Measurements from ENCODE around the gene WDR7.

Gene WDR7

DNA sequence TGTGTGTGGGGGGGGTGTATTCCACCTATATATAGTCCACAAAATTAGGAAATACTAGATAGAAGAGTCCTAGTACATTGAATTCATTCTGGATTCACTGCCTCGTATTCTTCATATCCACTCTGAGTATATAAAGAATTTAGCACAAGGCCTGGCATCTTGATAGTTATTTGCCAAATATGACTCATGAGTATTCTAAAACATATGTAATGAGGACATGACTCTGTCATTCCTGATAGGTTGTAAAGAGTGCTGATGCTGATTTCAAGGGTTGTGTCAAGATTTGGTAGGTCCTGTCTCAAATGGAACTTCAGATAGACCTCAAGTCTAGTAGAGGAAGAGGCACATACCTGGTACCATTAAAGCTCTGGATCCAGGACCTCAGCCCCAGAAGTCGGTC is 322.3 kb downstream of the WDR7 start:
- Histone ChIP-seq H3K9ac (ENCODE audit: low read length) (no peak overlapping the region), H3K36me3 (ENCODE audit: control insufficient read depth, insufficient read depth, low read length) (no peaks in the 10 kb centered on the region), H3K27me3 (ENCODE audit: control insufficient read depth, insufficient read depth, low read length) (no peaks in the 10 kb centered on the region), H3K4me1 (ENCODE audit: control insufficient read depth, insufficient read depth, low read length) (no peaks in the 10 kb centered on the region), H3K9me3 (ENCODE audit: control insufficient read depth, low read length) (no peaks in the 10 kb centered on the region), H3K4me3 (ENCODE audit: low read length) (no peak overlapping the region)

DNA sequence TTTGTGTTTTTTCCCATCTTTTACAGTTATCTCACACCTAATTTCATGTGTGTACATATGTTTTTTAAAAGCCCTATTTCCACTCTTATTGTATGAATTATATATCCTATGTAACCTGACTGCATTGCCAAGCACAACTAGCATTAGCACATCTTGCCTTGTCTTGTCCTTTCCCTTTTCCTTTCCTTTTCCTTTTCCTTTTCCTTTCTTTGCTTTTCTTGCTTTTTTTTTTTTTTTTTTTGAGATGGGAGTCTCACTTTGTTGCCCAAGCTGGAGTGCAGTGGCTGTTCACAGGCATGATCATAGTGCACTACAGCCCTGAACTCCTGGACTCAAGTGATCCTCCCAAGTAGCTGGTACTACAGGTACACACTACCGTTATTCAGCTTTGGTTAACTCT is 323.0 kb downstream of the WDR7 start:
- Histone ChIP-seq H3K9me3 (ENCODE audit: control insufficient read depth, low read length) (no peaks in the 10 kb centered on the region), H3K4me3 (ENCODE audit: low read length) (no peak overlapping the region), H3K36me3 (ENCODE audit: control insufficient read depth, insufficient read depth, low read length) (no peaks in the 10 kb centered on the region), H3K4me1 (ENCODE audit: control insufficient read depth, insufficient read depth, low read length) (no peaks in the 10 kb centered on the region), H3K9ac (ENCODE audit: low read length) (no peak overlapping the region), H3K27me3 (ENCODE audit: control insufficient read depth, insufficient read depth, low read length) (no peaks in the 10 kb centered on the region)

- no peak overlapping the region for H3K9ac ChIP-seq (ENCODE audit: low read length)
- no peaks in the 10 kb centered on the region for H3K36me3 ChIP-seq (ENCODE audit: control insufficient read depth, insufficient read depth, low read length)
Measured at GRCh38 chr18:56975276-56975675, 324.1 kb downstream of the WDR7 start.

DNA sequence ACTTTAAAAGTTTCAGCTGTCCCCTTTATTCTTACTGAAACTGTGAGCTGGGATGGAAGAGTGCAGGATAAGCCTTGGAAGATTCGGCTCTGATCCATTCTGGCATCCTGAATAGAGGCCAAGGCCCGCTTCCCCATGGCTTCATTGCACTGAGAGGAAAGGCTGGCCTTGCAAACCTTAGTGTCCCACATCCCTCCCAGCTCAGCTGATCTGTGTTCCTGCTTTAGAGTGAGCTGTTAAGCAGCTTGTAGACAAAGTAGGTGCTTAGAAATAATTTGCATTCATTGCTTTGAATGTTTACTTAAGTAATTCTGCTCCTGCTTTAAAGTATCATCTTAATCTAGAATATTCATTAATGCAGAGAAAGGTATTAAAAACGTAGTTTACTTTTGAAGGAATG is 326.1 kb downstream of the WDR7 start:
- Histone ChIP-seq H3K9me3 (ENCODE audit: control insufficient read depth, low read length) (no peaks in the 10 kb centered on the region), H3K4me1 (ENCODE audit: control insufficient read depth, insufficient read depth, low read length) (no peaks in the 10 kb centered on the region), H3K4me3 (ENCODE audit: low read length) (no peak overlapping the region), H3K36me3 (ENCODE audit: control insufficient read depth, insufficient read depth, low read length) (no peaks in the 10 kb centered on the region), H3K27me3 (ENCODE audit: control insufficient read depth, insufficient read depth, low read length) (no peaks in the 10 kb centered on the region), H3K9ac (ENCODE audit: low read length) (no peak overlapping the region)

More at GRCh38 chr18:56975276-56975675, 324.1 kb downstream of the WDR7 start:
- Histone ChIP-seq H3K27me3 (ENCODE audit: control insufficient read depth, insufficient read depth, low read length) (no peaks in the 10 kb centered on the region), H3K4me1 (ENCODE audit: control insufficient read depth, insufficient read depth, low read length) (no peaks in the 10 kb centered on the region), H3K9me3 (ENCODE audit: control insufficient read depth, low read length) (no peaks in the 10 kb centered on the region), H3K4me3 (ENCODE audit: low read length) (no peak overlapping the region)

GRCh38 chr18:56977771-56978170 is 326.6 kb downstream of the WDR7 start:
- no peaks in the 10 kb centered on the region for H3K9me3 ChIP-seq (ENCODE audit: control insufficient read depth, low read length)
- no peaks in the 10 kb centered on the region for H3K36me3 ChIP-seq (ENCODE audit: control insufficient read depth, insufficient read depth, low read length)
- H3K9ac ChIP-seq (ENCODE audit: low read length), result no peak overlapping the region

DNA sequence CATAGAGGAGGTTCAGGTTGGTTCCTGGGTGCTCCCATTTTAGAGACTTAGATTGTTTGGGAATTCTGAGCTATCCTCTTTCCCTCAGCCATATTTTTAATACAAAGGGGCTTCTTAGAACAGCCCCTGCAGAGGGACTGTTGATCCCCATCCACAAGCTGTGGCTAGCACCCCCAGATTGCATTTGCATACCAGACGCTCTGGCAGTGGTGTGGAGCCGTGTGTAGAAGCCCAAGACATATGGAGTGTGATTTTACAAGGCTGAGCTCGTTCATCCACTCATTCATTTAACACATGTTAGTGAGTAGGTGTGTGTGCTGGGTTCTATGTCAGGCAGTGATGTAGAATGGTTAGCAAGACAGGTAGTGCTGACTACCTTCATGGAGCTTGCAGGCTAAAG is 329.0 kb downstream of the WDR7 start:
- Histone ChIP-seq H3K36me3 (ENCODE audit: control insufficient read depth, insufficient read depth, low read length) (no peaks in the 10 kb centered on the region), H3K4me3 (ENCODE audit: low read length) (no peak overlapping the region), H3K9ac (ENCODE audit: low read length) (no peak overlapping the region), H3K4me1 (ENCODE audit: control insufficient read depth, insufficient read depth, low read length) (no peaks in the 10 kb centered on the region), H3K9me3 (ENCODE audit: control insufficient read depth, low read length) (no peaks in the 10 kb centered on the region), H3K27me3 (ENCODE audit: control insufficient read depth, insufficient read depth, low read length) (no peaks in the 10 kb centered on the region)

More at GRCh38 chr18:56977771-56978170, 326.6 kb downstream of the WDR7 start:
- Histone ChIP-seq H3K4me1 (ENCODE audit: control insufficient read depth, insufficient read depth, low read length) (no peaks in the 10 kb centered on the region), H3K27me3 (ENCODE audit: control insufficient read depth, insufficient read depth, low read length) (no peaks in the 10 kb centered on the region), H3K4me3 (ENCODE audit: low read length) (no peak overlapping the region)

GRCh38 chr18:56982766-56983165 is 331.6 kb downstream of the WDR7 start:
- no peaks in the 10 kb centered on the region for H3K36me3 ChIP-seq (ENCODE audit: control insufficient read depth, insufficient read depth, low read length)
- no peaks in the 10 kb centered on the region for H3K9me3 ChIP-seq (ENCODE audit: control insufficient read depth, low read length)
- no peak overlapping the region for H3K4me3 ChIP-seq (ENCODE audit: low read length)
- no peaks in the 10 kb centered on the region for H3K27me3 ChIP-seq (ENCODE audit: control insufficient read depth, insufficient read depth, low read length)
- no peaks in the 10 kb centered on the region for H3K4me1 ChIP-seq (ENCODE audit: control insufficient read depth, insufficient read depth, low read length)
- no peak overlapping the region for H3K9ac ChIP-seq (ENCODE audit: low read length)

GRCh38 chr18:56983275-56983992 is 332.3 kb downstream of the WDR7 start:
- Histone ChIP-seq H3K36me3 (ENCODE audit: control insufficient read depth, insufficient read depth, low read length) (no peaks in the 10 kb centered on the region), H3K4me3 (ENCODE audit: low read length) (no peak overlapping the region), H3K4me1 (ENCODE audit: control insufficient read depth, insufficient read depth, low read length) (no peaks in the 10 kb centered on the region), H3K9ac (ENCODE audit: low read length) (no peak overlapping the region), H3K27me3 (ENCODE audit: control insufficient read depth, insufficient read depth, low read length) (no peaks in the 10 kb centered on the region), H3K9me3 (ENCODE audit: control insufficient read depth, low read length) (no peaks in the 10 kb centered on the region)

DNA sequence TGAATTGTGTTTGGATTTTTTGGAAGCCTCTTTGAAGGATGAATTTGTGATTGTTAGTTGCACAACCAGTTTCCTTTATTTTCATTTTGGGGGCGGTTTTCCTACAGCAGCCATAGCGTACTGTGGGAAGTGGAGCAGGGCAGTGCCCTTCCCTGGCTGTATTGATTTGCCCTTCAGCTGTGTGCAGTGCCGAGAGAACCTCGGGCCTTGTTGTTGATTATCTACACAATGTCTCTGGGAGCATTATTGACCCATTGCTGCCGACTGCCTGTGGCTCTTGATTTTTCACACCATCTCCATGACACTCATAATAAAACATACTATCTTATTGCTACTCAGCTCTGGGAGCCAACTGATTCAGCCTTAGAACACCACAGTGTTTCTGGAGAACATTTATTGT is 333.6 kb downstream of the WDR7 start:
- Histone ChIP-seq H3K9ac (ENCODE audit: low read length) (no peak overlapping the region), H3K4me3 (ENCODE audit: low read length) (no peak overlapping the region), H3K27me3 (ENCODE audit: control insufficient read depth, insufficient read depth, low read length) (no peaks in the 10 kb centered on the region), H3K9me3 (ENCODE audit: control insufficient read depth, low read length) (no peaks in the 10 kb centered on the region), H3K4me1 (ENCODE audit: control insufficient read depth, insufficient read depth, low read length) (no peaks in the 10 kb centered on the region), H3K36me3 (ENCODE audit: control insufficient read depth, insufficient read depth, low read length) (no peaks in the 10 kb centered on the region)

- no peaks in the 10 kb centered on the region for H3K9me3 ChIP-seq (ENCODE audit: control insufficient read depth, low read length)
- H3K9ac ChIP-seq (ENCODE audit: low read length), result no peak overlapping the region
Measured at GRCh38 chr18:56986829-56987228, 335.7 kb downstream of the WDR7 start.

GRCh38 chr18:56987236-56987635 is 336.1 kb downstream of the WDR7 start:
- no peaks in the 10 kb centered on the region for H3K36me3 ChIP-seq (ENCODE audit: control insufficient read depth, insufficient read depth, low read length)
- no peaks in the 10 kb centered on the region for H3K9me3 ChIP-seq (ENCODE audit: control insufficient read depth, low read length)
- H3K27me3 ChIP-seq (ENCODE audit: control insufficient read depth, insufficient read depth, low read length), result no peaks in the 10 kb centered on the region
- H3K4me1 ChIP-seq (ENCODE audit: control insufficient read depth, insufficient read depth, low read length), result no peaks in the 10 kb centered on the region
- no peak overlapping the region for H3K4me3 ChIP-seq (ENCODE audit: low read length)
- H3K9ac ChIP-seq (ENCODE audit: low read length), result no peak overlapping the region

More at GRCh38 chr18:56986829-56987228, 335.7 kb downstream of the WDR7 start:
- Histone ChIP-seq H3K4me1 (ENCODE audit: control insufficient read depth, insufficient read depth, low read length) (no peaks in the 10 kb centered on the region), H3K4me3 (ENCODE audit: low read length) (no peak overlapping the region), H3K27me3 (ENCODE audit: control insufficient read depth, insufficient read depth, low read length) (no peaks in the 10 kb centered on the region), H3K36me3 (ENCODE audit: control insufficient read depth, insufficient read depth, low read length) (no peaks in the 10 kb centered on the region)

- no peaks in the 10 kb centered on the region for H3K27me3 ChIP-seq (ENCODE audit: control insufficient read depth, insufficient read depth, low read length)
- no peak overlapping the region for H3K4me3 ChIP-seq (ENCODE audit: low read length)
- no peaks in the 10 kb centered on the region for H3K36me3 ChIP-seq (ENCODE audit: control insufficient read depth, insufficient read depth, low read length)
- no peaks in the 10 kb centered on the region for H3K9me3 ChIP-seq (ENCODE audit: control insufficient read depth, low read length)
- H3K9ac ChIP-seq (ENCODE audit: low read length), result no peak overlapping the region
- H3K4me1 ChIP-seq (ENCODE audit: control insufficient read depth, insufficient read depth, low read length), result no peaks in the 10 kb centered on the region
Measured at GRCh38 chr18:56988022-56988421, 336.9 kb downstream of the WDR7 start.

DNA sequence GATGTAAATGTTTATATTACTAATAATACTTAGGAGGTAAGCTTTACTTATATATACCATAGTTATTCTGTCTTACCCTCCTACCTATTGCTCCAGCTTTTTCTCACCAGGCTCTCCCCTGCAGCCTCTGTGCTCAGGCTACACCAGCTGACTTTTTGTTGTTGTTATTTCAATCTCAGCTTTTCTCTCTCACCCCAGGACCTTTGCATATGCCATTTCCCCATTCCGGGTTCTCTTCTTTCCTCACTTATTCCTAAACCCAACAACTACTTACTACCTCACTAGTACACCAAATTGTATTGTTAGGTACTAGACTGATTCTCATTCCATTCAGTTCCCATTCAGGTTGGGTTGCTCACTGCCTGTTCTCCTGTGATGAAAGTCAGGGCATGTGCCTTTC is 339.5 kb downstream of the WDR7 start:
- Histone ChIP-seq H3K27me3 (ENCODE audit: control insufficient read depth, insufficient read depth, low read length) (no peaks in the 10 kb centered on the region), H3K36me3 (ENCODE audit: control insufficient read depth, insufficient read depth, low read length) (no peaks in the 10 kb centered on the region), H3K9me3 (ENCODE audit: control insufficient read depth, low read length) (no peaks in the 10 kb centered on the region), H3K4me1 (ENCODE audit: control insufficient read depth, insufficient read depth, low read length) (no peaks in the 10 kb centered on the region), H3K9ac (ENCODE audit: low read length) (no peak overlapping the region), H3K4me3 (ENCODE audit: low read length) (no peak overlapping the region)
